ENCODE results near the gene SIM1. TPM values are rescaled to one million over a fixed set of nuclear protein-coding genes. Genes with fewer than 3 reads are reported as not detected.

Gene SIM1
- polyA plus RNA-seq, 12 donors: 2.1 to 5.5 (median 2.9) TPM; not detected in 1

DNA sequence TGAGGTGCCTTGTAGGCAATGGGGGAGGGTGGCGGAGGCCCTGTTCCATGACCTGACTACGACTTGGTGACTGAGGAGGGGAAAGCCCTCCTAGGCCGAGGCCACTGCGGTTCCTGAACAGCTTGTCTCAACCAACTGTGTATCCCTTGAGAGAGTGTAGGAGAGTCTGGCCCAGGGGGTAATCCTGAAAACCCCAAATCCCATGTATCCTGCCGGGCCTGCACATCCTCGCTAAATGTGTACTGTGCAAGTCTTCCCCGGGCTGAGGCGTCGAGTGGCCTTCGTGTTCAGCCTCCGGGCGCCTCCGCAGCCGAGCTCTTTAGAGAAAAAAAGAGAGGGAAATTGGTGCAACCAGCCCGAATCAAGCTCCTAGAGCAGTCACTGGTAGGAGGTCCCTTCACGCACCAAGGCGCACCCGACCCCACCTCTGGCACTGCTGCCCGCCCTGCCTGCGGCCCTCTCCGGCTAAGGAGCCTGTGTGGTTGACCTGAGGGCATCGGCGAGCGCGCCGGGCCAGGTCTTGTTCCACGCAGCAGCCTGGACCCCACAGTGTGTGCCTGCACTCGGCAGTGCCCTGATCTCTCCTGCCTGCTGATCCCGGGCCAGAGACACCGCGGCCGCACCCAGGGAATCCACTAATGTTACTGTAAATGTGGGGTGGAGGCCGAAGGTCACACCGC is 7.3 kb downstream of the SIM1 start:
- DNase-seq: no peak

DNA sequence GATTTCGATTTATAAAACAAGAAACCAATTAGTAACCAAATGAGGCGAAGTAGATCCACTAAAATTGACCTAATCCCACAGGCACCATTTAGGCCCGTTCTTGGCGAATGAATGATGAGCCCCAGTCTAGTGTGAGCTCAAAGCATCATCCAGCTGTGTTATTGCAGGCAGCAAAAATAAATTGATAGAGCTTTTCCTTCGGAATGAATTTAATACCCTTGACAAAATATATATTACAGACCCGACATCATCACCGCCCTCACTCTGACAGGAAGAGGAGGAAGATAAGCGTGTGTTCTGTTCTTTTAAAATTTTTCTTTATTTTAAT is 7.8 kb downstream of the SIM1 start:
- DNase-seq: no peak

DNA sequence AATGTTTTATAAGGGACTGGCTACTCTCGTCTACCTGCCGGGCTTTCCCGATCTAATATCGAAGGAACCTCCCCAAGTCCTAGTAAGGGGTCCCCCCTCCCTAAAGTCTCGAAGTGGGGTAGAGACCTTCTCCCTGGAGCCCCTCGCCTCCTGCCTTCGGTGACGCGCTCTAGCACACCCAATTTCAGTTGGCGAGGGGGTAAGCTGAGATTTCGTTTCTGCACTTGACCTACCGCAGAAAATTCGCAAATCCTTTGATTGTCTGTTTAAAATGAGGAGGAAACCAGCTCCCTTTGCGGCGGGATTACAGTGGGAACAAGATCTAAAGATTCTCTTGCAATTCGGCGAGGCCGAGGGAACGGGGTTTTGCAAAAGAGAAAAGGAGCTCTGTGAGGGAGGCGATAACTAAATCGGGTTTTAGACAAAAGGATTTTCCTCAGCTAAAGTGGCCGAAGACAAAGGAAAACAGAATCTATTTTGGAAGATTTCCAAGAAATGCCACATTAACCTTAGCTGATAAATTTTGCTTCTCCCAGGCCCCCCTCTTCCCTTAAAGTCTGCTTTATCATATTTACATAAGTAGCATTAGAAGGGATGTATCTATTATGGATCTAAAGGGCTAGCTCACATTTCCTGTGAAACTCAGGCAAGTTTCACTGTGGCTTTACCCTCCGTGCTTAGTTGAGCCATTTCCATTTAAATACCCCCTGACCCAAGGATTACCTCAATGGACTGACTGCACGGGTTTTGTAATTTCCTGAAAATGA is 8.4 kb downstream of the SIM1 start:
- no peak for DNase-seq

DNA sequence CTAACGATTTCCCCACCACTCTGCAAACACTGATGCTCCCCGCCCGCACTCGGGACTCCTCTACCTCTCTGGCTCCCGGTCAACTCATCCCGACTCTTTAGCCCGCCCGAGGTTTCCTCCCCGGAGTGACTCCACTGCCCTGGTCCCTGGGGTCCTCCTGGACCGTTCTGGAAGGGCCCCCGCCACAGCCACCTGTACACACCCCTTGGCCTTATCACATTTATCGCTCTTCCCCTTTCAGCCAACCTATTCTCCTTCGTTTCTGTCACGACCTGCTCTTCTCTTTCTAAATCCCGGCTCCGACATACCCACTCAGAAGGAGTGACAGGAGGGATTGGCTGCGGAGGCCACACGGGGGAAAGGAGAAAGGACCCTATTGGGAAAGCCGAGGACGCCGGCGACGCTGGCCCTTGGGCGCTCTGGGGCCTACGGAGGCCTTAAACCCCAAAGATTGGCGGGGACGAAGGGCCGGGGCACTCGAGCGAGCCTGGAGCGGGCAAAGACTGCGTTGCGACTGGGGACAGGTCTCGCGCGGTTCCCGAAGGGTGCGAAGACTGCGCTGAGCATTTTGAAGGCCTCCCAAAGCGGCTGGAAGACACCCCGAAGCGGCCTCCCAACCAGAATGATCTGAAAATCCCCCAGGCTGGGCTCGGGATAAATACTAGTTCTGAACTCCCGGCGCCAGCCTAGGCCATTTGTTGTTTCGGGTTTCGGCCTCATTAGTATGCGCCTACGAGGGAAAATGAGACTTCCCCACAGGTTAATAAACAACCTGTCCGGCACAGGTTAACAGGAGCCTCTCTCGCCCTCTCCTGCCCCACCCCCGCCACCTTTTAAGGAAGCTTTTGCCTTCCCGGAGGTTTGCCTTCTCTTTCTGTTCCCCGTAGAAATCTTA is 9.2 kb downstream of the SIM1 start:
- no peak for DNase-seq

DNA sequence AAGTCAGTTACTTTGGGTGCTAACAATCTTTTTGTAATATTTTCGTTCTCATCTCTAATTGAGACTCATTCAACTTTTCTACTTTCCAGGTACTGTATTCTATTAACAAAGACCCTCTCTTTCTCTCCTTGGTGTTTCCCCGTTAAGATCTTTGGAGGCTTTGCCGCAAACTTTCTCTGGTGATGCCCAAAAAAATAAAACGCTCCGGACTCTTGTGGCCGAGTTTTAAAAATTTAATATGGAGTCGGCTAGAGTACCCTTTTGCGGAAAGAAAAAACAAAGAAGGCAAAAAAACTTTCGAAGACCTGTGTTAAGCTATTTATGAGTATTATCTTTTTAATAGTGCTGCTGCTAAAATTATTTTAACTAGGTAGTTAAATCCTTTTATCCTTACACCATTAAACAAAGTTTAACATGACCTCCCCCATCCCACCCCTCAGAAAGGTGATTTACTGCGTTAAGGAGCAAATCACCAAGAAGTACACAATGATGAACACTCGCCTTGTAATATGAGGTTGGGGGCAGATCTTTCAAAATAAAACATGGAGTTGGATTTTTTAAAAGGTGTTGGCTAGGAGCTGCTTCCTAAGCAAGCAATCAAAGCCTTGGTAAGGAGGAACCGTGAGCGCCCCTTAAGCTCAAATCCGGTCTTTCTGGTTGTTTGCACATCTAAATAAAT is 10.0 kb downstream of the SIM1 start:
- no peak for DNase-seq

DNA sequence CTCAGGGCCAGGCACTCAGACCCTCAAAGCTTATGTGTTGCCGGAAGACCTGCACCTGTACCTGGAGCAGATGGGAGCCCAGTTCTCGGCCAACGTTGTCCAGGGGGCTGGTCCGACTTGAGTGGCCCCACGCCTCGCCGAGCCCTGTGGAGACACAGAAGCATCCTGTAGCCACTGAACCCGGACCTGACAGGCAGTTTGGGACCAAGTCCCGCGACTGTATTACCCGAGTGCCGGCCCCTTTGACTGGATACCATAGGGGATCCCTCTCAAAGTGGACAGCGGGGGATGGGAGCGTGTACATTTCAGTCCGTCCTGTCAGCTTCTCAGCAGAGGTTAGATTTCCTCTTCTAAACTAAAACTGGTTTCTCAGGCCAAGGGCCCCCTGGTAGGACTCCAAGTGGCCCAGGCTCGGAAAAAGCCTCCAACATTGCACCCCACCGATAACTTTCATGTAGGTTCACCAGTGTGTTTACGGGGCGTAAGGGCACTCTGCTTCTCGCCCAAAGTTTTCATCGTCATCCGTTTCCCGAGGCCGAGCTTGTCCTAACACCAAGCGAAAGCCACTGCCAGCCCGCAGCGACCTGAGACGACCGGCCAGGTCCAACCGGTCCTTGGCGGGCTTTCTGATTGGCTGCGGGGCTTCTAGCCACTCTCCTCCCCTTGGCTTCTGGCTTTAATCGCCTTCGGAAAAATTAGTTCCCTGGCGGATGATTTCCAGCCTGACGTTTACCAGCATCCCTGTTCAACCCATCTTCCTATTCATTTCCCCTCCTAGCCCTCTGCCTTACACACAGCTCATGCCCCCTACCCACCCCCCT is 10.8 kb downstream of the SIM1 start:
- no peak for DNase-seq

DNA sequence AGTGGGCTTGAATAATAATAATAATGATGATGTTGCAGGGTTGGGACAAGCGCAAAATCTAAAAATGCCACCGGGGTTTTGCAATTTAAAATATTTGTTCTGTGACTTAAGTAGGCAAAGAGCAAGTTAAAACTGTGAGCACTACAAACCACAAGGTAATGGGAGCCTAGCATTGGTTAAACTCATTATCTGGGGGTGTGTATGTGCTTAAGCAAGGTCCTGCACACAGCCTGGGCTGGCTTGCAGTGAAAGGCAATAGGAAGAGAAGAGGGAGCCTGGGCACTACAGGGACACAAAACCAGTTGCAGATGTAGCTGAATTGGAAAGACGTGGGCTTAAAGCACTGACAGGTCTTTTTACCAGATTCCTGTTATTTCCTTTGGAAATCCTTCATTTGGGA is 11.7 kb downstream of the SIM1 start:
- DNase-seq: no peak

DNA sequence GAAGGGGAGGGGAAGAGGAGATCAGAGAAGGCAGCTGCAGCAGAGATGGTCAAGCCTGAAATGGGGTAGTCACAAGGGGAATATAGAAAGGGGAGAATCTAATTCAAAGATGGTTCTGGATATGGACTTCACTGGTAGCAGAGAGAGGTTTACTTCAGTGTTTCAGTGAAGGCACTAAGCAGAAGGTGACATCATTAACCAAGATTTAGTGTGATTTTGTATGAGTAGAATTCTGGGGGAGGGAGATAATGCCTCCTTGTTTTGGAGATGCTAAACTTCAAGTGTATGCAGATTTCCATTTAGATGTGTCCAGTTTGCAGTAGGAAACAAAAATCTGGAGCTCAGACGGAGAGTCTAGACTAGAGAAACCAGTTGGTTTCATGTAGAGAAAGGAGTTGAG is 13.1 kb downstream of the SIM1 start:
- DNase-seq: no peak

DNA sequence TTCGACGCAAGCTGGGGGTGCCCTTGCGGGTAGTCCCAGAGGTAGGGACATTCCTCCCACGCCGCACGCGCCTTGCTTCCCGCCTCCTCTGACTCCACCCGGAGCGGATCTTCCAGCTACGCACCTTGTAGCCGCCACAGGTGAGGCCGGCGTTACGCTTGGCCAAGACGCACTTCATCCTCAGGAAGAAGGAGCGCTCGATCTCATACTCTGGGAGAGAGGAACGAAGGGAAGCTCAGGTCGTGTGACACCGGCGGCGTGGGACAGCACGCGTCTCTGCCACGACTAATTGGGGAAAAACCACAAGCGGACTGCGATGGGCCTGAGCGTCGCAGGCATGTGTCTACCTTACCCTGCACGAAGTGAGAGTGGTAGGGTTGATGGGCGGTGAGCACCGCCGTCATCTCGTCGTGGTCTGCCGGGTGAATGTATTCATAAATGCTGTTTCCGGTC is 15.5 kb downstream of the SIM1 start:
- DNase-seq: no peak

DNA sequence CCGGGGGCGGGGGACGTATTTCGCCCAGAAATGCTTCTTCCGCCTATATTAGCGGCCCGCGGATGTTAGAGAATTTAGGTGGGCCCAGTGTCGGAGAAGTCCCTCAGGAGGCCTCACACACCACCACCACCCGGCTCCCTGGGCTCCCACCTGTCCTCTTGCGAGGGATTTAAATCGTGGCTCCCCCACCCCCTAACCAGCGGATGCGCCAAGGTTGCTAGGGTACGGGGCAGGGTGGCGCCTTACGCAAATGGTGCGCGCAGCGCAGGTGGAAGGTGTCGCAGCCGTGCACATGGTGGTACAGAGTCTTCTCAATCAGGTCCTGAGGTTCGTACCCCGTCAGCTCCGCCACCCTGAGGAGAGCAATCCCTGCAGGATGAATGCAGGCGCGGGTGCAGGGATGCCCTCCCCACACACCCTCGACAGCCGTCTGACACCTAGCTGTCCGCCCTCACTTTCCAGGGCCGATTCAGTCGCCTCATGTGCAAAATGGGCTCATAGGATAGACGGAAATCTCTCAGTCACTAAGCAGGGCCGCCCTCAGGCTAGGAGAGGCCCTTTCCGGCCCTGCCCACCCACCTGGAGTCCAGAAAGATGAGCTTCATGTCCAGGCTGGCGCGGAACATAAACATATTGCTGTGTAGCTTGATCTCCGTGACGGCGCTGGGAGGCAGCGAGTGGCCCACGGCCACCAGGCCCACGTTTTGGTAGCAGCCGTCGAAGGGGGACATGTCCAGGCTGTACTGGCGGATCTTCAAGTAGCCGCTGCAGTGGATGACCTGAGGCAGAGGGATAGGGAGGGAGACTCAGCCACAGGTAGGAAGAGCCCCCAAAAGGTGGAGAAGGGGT is 16.6 kb downstream of the SIM1 start:
- no peak for DNase-seq

DNA sequence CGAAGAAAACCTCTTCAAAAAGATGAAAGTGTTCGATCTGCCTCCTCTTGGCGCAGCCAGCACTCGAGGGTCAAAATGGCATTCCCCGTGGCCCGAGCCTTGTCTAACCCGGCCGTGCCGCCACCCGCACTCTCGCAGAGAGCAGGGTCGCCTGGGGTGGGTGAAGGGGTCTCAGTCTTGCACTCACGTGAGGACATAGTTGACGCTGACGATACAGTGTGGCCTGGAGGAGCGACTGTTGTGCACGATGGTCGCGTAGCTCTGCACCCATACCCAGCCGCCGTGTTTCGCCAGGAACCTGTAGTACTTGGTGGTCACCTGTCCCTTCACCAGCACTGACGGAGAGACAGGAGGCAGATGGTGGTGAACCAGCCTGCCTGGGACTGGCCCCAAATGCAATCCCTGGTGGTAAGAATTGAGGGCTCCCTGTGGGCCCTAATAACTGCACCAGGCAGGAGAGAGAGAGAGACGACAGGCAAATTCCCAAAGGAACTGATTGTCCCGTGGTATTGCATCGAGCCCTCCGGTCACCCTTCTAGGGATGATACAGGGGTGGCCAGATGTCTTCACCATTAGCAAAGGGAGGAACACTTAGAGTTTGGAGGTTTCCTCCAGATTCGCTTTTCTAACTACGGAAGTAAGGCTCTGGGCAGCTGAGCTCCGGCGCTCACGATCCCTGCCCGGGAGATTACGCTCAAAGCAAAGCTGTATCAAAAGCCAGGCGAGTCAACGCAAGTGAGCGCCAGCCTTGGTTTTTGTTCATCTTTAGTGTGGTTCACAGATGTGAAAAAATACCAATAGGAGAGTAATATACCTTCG is 17.4 kb downstream of the SIM1 start:
- DNase-seq: no peak

DNA sequence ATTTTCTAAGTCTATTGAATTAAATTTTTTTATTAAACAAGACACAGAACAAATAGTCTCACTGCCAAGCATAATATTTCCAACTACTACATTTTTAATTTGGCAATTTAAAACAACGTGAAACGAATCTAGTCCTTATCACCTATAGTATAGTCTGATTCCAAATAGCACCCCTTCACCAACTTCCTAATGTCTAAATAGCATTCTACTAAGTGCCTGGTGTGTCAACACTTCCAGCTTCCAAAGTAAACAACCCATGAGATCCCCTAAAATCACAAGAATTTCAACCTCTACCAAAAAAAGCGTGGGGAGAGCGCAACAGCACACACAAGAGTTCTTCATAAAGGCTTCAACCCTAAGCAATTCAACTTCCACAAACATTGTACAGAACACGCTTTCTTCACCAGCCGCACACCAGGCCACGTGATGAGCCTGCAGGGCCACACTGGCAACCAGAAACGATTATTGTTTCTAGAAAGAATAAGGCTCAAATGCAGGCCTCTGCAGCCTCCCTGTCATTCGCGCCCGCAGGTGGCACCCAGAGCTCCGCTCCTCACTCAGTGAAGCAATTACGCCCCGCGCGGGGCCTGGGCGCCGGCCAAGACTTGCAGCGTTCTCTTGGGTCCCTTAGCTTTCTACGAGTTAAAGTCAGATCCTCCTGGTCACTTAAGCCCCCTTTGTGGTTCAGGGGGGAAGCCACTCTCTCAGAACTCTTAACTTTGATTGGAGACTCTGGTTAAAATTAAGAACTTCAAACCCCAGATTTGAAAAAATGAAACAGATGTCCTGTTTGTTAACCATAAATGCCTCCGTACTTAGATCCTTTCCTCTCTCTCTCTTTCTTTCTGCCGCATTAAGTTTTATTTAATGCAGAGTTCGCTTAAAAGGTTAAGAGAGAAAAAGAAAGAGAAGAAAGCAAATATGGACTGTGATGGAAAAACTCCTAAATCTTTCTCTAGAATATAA is 18.3 kb downstream of the SIM1 start:
- DNase-seq: no peak

DNA sequence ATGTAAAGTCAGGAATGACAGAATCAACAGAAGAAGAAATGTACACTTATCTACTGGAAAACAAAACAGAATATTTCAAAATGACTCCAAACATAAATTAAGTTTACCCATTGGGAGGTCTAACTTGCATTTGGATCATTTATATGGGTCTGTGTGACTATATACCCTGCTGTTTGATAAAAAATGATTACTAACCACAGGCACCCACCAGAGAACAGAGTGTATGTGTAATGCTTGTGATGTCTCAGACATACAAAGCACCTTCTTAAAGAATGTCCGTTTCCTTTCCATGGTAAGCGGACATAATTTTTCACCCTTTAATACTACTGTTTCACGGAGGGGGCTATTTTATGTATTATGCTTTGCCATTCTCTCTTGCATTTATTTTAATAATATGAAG is 19.2 kb downstream of the SIM1 start:
- no peak for DNase-seq

DNA sequence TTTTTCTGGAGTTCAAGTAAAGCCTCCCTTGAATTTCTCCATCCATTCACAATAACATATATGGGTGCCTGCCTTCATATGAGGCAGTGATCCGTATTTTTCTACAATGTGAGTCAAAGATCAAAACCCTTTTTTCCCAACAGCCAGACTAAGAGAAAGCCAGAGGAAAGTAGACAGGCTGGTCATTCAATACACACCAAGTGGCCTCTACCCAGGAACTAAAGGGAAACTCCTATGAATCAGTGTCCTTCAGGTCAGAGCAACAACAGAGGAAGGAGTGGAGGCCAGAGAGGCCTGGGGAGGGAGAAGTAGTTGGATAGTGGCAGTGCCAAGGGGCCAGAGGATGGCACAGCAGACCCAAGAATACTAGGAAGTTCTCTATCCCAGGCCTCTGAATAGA is 23.8 kb downstream of the SIM1 start:
- no peak for DNase-seq

DNA sequence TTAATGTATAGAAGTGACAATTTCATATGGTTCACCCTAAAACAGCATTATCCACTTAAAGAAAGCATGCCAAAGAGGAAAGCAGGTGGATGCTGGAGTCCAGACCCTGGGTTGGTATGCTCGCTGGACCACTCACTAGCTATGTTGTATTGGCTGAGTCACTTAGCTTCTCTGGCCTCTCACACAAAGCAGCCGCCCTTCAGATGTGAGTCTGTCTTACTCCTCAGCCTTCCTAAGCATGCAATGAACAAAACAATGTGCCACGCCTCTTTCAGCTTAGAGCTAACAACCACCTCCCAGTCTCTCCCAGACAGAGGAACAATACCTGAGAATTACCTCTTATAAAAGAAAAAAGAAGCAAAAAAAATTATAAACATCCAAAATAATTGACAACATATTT is 29.4 kb downstream of the SIM1 start:
- no peak for DNase-seq

DNA sequence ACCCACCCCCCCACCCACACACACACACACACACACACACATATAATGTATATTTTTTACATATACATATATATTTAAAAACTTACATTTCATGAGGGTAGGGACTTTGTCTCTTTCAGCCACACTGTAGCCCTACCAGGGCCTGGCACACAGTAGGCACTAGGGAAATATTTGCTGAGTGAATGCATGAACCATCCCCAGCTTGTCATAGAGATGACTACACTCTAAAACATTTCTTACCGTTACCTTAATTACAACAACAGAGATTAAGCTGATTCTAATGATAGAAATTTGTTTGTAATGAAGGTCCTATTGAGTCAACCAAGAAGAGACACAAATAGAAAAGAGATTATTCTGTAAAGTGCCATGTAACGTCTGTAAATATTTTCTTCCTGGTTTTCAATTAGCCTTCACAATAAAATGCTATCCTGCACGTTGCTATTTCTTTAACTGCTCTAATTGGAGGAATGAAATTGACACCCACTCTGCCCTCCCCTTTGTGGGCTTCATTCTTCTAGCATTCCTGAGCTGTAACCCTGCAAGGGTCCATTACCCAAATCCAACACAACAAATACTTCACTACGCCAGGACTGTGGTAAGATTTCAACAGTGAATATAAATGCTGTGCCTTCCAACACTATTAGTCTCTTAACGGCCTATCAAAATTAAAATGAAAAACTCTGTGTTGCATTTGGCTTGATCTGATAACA is 30.8 kb downstream of the SIM1 start:
- no peak for DNase-seq

DNA sequence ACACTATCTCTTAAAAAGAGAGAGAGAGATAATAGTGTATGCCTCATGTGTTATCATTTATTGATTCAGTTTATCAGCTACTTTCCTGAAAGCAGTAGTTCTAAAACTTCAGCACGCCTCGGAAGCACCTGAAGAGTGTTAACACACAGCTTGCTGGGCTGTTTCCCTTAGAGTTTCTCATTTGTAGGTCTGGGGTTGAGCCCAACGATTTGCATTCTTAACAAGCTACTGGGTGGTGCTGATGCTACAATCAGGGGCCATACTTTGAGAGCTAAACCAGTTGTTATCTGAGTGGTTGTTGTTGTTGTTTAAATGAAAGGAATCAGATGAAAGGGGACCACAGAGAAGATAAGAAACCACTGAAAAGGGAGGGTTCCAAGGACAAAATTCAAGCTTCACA is 32.6 kb downstream of the SIM1 start:
- no peak for DNase-seq
